ENCODE data around the gene LCN15.
"Not testable (repeated sequence)": the region's sequence is repeated elsewhere in the genome, so short reads cannot be mapped to it uniquely, and the experiment has no call there.

Gene LCN15

DNA sequence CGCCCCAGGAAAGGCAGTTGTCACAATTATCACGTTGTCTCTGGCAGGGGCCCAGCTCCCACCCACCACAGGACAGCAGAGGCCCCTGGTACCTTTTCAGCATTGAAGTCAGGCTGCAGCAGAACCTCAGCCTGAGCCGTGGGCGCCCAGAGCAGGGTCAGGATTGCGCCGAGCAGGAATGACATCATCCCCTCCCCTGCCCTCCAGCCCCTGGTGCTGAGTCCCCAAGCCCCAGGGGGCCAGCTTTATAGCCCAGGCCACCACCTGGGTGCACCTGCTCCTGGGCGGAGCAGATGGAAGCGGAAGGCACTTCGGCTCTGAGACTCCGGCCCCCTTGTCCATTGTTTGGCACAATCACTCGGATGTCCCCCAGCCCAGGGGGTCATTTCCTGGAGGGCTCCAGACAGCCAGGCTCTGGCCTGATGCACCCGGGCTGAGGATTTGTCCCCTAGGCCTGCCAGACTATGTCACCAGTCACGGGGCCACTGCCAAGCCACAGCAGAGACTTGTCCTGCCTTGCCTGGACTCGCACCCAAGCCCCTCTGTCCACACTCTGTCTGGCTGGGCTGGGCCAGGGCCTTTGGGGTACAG, at the start of gene LCN15:
Gene LCN15 (minus strand): TSS at position 218 of the 591 bp plus-strand sequence. CDS start 30 bp downstream, at position 188.
- no peak for DNase-seq (ENCODE audit: low read depth in 2 of 2)

- DNase-seq (ENCODE audit: low read depth in 2 of 2), result no peak
Measured at GRCh38 chr9:136808806-136809158, 44.5 kb upstream of the LCN15 start.

DNA sequence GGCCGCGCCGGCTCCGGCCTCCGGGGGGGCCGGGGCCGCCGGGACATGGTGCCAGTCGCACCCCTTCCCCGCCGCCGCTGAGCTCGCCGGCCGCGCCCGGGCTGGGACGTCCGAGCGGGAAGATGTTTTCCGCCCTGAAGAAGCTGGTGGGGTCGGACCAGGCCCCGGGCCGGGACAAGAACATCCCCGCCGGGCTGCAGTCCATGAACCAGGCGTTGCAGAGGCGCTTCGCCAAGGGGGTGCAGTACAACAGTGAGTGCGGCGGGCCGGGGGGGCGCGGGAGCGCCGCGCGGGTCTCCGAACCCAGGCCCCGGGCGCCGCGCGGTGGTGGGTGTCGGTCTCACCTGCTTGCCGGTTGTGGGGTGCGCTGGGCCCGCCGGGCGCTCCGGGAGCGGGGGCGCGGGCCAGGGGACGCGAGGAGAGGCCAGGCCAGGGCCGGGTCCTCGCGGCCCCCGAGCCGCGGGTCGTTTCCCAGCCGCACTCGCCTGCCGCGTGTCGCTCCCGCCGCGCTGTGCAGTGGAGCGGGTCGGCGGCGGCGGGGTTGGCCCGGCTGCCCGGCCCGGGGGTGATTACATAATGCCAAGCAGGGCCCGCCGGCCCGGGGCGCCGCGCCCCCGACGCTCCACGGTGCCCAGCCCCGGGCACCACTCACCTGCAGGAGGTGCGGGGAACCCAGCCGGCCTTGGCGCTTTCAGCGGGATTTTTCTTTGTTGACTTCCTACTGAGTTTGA, 43.9 kb upstream of the LCN15 start:
- DNase-seq (ENCODE audit: low read depth in 2 of 2), result no peak

DNA sequence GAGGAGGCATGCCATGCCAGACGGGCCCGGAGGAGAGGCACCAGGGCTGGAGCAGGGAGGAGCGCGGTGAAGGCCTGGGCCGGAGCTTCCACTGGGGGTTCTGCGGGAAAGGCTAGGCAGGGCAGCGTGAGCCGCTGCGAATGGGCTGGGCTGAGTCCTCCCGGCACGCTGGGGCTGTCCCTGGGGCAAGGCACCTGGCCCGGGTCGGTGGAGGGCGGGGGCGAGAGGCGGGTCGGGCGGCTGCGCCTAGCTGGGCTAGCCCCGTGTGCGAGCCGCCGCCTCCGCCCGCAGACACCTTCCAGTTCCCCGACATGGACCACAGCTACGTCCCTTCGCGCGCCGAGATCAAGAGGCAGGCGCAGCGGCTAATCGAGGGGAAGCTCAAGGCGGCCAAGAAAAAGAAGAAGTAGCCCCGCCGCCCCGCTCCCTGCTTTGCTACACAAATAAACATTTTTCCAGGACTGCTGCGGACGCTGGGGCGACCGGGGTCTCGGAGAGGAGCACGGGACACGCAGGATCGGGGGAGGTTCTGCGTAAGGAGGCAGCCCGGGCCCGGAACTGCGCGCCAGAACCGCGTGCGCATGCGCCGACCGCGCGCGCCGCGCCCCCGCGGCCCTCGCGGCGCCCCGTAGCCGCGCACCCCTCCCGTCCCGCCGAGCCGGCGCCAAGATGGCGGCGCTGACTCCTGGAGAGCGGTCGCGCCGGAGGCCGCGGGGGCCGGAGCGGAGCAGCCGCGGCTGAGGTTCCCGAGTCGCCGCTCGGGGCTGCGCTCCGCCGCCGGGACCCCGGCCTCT, 43.2 kb upstream of the LCN15 start, which contains the start of gene RABL6:
Gene RABL6 (plus strand): TSS at position 668 of the 794 bp plus-strand sequence. CDS start 249 bp downstream, outside the sequence.
- peak; percentile 74 to 79 for DNase-seq (ENCODE audit: low read depth in 2 of 2)

GRCh38 chr9:136806631-136807201, 42.4 kb upstream of the LCN15 start:
- DNase-seq (ENCODE audit: low read depth in 2 of 2), result no peak

GRCh38 chr9:136806067-136806466, 41.7 kb upstream of the LCN15 start:
- no peak for DNase-seq (ENCODE audit: low read depth in 2 of 2)

GRCh38 chr9:136805207-136805740, 41.0 kb upstream of the LCN15 start:
- no peak for DNase-seq (ENCODE audit: low read depth in 2 of 2)

GRCh38 chr9:136804509-136805206, 40.3 kb upstream of the LCN15 start:
- DNase-seq (ENCODE audit: low read depth in 2 of 2), result no peak

GRCh38 chr9:136803551-136804508, 39.5 kb upstream of the LCN15 start:
- no peak for DNase-seq (ENCODE audit: low read depth in 2 of 2)

DNA sequence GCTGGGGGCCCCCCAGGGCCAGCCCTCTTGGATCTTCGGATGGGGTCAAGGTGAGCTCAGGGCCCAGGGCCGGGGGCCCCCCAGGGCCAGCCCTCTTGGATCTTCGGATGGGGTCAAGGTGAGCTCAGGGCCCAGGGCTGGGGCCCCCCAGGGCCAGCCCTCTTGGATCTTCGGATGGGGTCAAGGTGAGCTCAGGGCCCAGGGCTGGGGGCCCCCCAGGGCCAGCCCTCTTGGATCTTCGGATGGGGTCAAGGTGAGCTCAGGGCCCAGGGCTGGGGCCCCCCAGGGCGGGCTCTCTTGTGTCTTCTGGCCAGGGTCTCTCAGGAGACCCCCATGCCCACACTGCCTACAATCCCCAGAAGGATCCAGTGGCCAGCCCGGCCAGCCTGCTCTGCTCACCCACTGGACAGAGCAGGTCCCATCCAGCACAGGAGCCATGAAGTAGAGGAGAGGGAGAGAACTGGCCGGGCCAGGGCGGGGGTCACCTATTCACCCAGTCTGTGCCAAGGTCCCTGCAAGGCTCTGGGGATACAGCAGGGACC, 38.8 kb upstream of the LCN15 start:
- not testable (repeated sequence) for DNase-seq (ENCODE audit: low read depth in 2 of 2)

DNA sequence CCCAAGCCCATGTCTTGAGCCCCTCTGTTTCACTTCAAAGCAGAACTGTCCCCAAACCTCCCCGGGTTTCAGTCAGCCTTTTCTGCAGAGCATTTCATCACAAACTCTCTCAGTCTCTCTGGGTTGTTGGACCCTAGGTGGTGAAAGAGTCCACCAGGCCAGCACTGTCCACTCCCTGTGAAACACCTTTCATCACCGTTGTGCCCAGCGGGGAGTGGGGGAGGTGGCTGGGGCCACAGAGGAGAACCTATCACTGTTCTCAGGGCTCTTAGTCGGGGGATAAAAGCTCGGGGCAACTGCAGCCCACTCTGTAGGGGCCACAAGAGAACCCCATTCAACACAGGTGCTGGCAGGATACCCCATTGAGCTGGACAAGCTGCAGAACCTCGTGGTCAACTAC, 38.0 kb upstream of the LCN15 start:
- no peak for DNase-seq (ENCODE audit: low read depth in 2 of 2)

GRCh38 chr9:136799854-136800657, 35.7 kb upstream of the LCN15 start:
- peak; percentile 83 to 86 for DNase-seq (ENCODE audit: low read depth in 2 of 2)

DNA sequence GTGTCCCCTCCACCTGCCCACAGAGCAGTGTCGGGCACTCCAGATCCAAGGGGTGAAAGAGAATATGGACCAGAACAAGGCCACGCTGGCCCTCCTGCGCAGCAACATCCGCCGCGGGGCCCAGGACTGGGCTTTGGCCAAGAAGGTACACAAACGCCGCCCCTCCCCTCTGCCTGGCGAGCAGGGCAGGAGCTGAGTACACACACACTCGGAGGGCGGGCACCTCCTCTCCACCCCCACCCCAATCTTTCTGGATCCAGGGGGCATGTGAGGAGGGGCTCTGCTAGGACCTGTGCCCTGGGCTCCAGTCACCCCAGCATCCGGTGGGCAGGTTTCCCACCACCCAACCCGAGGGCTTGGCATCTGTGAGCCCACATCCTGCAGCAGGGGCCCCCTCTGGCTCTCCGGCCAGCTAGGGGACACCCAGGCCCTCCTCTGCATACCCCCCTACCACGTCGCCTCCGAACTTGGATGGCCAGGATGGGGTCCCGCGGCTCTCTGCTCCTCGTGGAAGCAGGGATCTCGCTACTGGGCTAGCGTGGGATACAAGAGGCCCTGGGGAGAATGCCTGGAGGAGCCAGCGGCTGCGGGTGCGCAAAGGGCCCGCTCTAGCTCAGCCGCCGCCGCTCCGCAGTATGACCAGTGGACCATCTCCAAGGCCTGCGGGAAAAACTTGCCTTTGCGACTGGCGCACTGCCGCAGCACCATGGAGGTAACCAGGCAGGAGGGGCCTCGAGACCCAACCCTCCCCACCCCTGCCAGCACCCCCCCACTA, 34.9 kb upstream of the LCN15 start:
- DNase-seq (ENCODE audit: low read depth in 2 of 2), result no peak

DNA sequence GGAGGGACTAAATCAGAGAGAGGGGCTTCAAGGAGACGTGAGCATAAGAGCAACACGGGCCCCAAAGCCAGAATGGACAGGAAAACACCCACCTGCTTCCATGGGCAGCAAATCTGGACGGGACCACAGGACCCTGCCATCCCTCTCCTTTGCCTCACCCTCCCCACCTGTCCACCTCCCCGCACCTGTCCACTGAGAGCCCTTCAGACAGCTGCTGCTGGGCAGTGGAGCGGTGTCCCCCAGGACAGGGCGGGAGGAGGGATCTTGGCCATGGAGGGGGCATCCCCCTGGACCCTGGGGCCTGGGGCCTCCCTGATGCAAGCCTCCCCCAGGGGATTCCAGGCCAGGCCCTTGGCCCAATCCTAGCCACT, 34.4 kb upstream of the LCN15 start:
- no peak for DNase-seq (ENCODE audit: low read depth in 2 of 2)

DNA sequence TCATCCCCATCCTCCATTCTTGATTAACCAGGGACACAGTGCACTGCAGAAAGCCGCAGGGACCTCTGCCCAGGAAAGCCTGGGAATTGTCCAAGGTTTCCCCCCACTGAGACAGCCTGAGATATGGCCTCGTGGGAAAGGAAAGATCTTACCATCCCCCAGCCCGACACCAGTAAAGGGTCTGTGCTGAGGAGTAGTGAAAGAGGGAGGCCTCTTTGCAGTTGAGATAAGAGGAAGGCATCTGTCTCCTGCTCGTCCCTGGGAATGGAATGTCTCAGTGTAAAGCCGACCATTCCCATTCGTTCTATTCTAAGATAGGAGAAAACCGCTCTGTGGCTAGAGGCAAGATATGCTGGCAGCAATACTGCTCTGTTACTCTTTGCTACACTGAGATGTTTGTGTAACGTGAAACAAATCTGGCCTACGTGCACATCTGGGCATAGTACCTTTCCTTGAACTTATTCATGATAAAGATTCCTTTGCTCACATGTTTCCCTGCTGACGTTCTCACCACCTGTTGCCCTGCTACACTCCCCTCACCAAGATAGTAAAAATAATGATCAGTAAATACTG, 32.5 kb upstream of the LCN15 start:
- not testable (repeated sequence) for DNase-seq (ENCODE audit: low read depth in 2 of 2)

GRCh38 chr9:136796238-136796774, 32.0 kb upstream of the LCN15 start, which contains the start of gene CCDC183:
TSS of gene CCDC183 (plus strand) at chr9:136796338. CDS start at chr9:136796398, 60 bp downstream.
- no peak for DNase-seq (ENCODE audit: low read depth in 2 of 2)

DNA sequence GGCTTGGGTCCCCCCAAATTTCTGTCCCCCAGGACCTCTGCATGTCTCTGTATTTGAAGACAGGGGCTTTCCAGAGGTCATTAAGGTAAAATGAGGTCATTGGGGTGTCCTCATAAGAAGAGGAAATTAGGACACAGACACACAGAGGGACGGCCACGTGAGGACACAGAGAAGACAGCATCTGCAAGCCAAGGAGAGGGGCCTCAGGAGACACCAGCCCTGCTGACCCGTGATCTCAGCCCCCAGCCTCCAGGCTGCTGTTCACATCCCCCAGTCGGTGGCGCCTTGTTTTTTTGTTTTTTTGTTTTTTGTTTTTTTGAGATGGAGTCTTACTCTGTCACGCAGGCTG, 30.7 kb upstream of the LCN15 start:
- no peak for DNase-seq (ENCODE audit: low read depth in 2 of 2)

All from stimulated activated CD8-positive, alpha-beta memory T cell treated with anti-CD3 and anti-CD28 coated beads, Interleukin-15, amount 100 ng/mL, for 48 hours (primary cell).